HG03135 (cell line): Measurements from ENCODE around the gene DNMBP.
"Not testable (repeated sequence)": the region's sequence is repeated elsewhere in the genome, so short reads cannot be mapped to it uniquely, and the experiment has no call there.

Source experiments
- ATAC-seq: cut with Tn5 transposase; IDR thresholded peaks from one replicate; pipeline ENCODE4 v1.9.1; 2021; ENCODE audit warnings: mild to moderate bottlenecking, moderate library complexity; ENCODE audit not compliant: unreplicated experiment

Gene DNMBP

DNA sequence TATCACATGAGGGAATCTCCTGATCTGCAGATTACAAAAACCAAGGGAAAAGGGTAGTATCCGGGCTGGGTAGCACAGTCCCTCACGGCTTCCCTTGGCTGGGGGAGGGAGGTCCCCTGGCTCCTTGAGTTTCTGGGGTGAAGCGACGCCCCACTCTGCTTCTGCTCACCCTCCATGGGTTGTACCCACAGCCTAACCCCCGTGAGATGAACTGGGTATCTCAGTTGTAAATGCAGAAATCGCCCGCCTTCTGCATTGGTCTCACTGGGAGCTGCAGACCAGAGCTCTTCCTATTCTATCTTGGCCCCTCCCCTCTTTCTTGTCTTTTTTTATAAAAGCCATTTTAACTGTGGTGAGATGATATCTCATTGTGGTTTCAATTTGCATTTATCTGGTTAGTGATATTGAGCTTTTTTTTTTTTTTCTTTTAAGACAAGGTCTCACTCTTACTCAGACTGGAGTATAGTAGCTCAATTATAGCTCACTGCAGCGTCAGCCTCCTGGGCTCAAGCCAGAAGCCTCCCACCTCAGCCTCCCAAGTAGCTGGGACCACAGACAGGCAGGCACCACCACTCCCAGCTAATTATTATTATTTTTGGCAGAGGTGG, 139.5 kb downstream of the DNMBP start:
- no peak for ATAC-seq

DNA sequence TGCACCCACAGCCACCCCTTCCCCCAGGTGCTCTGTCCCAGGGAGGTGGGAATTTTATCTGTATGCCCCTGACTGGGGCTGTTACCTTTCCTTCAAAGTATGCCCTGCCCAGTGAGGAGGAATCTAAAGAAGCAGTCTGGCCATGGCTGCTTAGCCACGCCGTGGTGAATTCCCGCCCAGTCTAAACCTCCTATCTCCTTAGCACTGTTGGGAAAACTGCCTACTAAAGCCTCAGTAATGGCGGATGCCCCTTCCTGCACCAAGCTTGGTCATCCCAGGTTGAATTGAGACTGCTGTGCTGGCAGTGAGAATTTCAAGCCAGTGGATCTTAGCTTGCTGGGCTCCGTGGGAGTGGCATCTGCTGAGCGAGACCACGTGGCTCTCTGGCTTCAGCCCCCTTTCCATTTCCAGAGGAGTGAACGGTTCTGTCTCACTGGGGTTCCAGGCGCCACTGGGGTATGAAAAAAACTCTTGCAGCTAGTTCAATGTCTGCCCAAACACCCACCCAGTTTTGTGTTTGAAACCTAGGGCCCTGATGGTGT, 140.1 kb downstream of the DNMBP start:
- no peak for ATAC-seq

DNA sequence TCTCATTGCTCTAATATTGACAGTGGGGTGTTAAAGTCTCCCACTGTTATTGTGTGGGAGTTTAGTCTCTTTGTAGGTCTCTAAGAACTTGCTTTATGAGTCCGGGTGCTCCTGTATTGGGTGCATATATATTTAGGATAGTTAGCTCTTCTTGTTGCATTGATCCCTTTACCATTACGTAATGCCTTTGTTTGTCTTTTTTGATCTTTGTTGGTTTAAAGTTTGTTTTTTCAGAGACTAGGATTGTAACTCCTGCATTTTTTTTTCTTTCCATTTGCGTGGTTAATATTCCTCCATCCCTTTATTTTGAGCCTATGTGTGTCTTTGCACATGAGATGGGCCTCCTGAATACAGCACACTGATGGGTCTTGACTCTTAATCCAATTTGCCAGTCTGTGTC, 142.5 kb downstream of the DNMBP start:
- not testable (repeated sequence) for ATAC-seq

DNA sequence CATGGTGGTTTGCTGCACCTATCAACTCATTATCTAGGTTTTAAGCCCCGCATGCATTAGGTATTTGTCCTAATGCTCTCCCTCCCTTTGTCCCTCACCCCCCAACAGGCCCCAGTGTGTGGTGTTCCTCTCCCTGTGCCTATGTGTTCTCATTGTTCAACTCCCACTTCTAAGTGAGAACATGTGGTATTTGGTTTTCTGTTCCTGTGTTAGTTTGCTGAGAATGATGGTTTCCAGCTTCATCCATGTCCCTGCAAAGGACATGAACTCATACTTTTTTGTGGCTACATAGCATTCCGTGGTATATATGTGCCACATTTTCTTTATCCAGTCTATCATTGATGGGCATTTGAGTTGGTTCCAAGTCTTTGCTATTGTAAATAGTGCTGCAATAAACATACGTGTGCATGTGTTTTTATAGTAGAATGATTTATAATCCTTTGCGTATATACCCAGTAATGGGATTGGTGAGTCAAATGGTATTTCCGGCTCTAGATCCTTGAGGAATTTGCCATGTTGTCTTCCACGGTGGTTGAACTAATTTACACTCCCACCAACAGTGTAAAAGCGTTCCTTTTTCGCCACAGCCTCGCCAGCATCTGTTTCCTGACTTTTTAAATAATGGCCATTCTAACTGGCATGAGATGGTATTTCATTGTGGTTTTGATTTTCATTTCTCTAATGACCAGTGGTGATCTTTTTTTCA, 146.1 kb downstream of the DNMBP start:
- not testable (repeated sequence) for ATAC-seq

DNA sequence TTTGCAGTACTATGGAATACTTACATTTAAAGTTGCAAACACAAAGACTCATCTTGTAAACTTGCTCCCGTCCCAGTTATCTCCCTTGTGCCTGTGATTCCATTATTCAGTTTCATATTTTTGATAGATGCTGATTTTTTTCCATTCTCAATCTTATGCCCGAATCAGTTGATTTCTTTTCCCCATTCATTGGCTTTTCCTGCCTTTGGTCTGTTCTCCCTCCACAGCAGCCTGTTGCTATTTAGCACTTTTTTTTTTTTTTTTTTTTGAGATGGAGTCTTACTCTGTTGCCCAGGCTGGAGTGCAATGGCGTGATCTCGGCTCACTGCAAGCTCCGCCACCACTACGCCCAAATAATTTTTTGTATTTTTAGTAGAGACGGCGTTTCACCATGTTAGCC, 149.3 kb downstream of the DNMBP start:
- ATAC-seq: no peak

- no peak for ATAC-seq
Measured at GRCh38 chr10:99859585-99859984, 150.2 kb downstream of the DNMBP start.

- no peak for ATAC-seq
Measured at GRCh38 chr10:99858849-99859248, 150.9 kb downstream of the DNMBP start.

DNA sequence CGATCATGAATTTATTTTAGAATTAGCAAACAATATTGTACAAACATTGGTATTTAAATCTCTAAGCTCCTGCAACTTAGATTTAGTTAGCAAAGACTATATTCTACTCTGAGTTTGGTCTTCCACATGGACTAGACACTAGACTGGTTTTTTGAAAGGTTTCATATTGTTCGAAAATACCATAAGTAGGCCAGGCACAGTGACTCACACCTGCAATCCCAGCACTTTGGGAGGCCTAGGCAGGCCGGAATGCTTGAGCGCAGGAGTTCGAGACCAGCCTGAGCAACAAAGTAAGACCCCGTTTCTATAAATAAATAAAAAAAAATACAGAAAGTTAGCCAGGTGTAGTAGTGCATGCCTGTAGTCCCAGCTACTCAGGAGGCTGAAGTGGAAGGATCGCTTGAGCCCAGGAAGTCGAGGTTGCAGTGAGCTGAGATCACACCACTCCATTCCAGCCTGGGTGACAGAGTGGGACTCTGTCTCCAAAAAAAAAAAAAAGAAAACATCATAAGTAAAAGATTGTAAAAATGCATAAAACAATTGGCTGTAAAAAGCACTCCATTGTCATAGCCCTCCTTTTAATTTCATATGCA, 154.2 kb downstream of the DNMBP start:
- ATAC-seq: no peak

GRCh38 chr10:99854860-99855259, 154.9 kb downstream of the DNMBP start:
- no peak for ATAC-seq

- no peak for ATAC-seq
Measured at GRCh38 chr10:99853655-99854054, 156.1 kb downstream of the DNMBP start.

DNA sequence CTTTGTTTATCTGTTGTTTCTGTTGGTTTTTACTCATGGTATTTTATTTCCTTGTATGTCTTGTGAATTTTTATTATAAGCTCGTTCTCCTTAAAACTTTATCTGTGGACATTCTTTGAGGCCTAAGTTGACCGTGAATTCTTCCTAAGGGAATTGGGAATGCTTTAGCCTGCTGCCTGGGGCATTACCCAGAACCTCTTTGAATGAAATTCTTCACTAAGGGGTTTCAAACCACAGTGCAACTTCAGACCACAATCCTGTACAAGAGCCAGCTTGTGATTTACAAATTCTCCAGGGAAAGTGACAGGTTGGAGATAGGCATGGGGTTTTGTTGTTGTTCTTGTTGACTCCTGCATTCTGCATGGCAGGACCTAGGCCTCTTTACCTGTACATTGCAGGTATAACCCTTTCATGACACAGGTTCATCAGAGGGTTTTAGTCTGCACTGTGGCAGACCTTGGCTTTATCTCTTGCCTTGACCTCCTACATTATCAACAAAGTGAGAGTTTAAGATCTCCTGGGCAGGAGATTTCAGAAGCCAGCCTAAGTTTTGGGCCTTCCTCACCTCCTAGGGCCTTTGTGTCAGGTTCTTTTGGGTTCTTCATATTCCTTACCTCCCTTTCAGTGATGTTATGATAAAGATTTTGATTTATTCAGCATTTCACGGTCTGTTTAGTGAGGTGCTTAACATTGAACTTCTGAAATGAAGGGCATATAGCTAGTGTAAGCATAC, 157.1 kb downstream of the DNMBP start:
- no peak for ATAC-seq

DNA sequence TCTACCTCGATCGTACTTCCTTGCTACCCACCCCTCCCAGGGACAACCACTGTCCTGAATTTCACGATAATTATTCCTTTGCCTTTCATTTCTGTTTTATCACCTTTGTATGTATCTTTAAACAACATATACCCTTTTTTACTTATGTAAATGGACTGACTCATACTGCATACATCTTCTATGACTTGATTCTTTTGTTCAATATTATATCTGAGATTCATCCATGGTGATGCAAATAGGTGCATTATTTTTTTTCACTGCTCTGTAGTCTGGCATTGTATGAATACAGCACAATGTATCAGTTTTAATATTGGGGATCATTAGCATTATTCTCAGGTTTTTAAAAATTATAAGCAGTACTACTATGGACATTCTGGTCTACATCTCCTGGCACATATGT, 157.9 kb downstream of the DNMBP start:
- no peak for ATAC-seq

- ATAC-seq: no peak
Measured at GRCh38 chr10:99850767-99851340, 158.9 kb downstream of the DNMBP start.

GRCh38 chr10:99850021-99850766, 159.6 kb downstream of the DNMBP start:
- no peak for ATAC-seq

DNA sequence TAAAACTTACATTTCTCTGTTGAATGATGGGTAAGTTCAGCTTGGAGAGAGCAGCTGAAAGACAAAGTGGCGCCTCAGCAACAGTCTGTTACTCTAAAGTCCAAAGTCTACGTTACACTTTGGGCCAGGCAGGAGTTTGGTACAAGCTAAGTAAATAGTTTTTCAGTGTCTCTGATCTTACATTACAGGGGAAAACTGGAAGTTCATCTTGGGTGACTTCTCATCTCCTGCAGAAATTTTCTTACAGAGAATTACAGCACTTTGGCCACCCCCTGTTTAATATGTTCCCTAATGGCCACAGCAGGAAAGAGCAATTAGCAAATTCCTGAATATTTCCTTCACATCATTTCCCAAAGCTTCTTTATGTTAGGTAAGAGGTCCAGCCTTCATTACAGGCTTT, 160.2 kb downstream of the DNMBP start:
- no peak for ATAC-seq

GRCh38 chr10:99849057-99849456, 160.7 kb downstream of the DNMBP start:
- ATAC-seq: no peak

DNA sequence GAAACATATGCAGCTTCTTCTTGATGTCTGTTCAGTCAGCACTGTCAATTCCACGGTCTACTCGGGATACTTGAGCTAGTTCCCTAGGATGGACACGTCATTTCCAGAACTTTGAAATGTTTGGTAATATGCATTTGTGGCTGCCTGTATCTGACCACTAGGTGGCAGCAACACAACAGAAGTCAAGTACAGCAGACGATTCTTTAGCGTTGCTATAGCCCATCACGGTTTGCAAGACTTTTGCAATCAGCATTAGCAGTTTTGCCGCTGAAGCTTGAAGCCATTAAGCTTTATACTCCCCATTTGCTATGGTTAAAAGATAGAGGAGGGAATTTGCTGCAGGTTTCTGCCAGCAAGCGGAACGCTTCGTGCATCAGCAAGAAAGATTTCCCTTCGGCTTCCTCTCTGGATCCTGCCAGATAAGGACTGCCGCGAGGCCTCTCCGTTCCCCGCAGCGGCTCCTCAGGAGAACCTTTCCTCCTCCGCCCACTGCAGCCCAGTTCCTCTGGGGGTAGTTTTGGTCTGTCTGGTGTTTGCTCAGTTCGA, 163.8 kb downstream of the DNMBP start:
- ATAC-seq: peak; percentile 72

- no peak for ATAC-seq
Measured at GRCh38 chr10:99844433-99844955, 165.3 kb downstream of the DNMBP start.

GRCh38 chr10:99843310-99843709, 166.4 kb downstream of the DNMBP start:
- ATAC-seq: no peak

- no peak for ATAC-seq
Measured at GRCh38 chr10:99841746-99842145, 168.0 kb downstream of the DNMBP start.
